Esophagus muscularis mucosa (tissue), 4 donors: ENCODE data around the gene GRIFIN. TPM values are rescaled to one million over a fixed set of nuclear protein-coding genes. Genes with fewer than 3 reads are reported as not detected.

Source experiments
- DNase-seq: peaks from one replicate; pipeline ENCODE4 v3.0.0-alpha.2; 2017; ENCODE audit errors: extremely low spot score
- H3K27ac ChIP-seq, 4 donors: fragments of 200-600 bp; sonication (generic); replicated peaks in 1 of 4; 1 replicate in 3 of 4; 2 replicates in 1 of 4; pipeline ENCODE4 v1.5.1; 2016 to 2019; ENCODE audit warnings: mild to moderate bottlenecking in 1 of 4
- H3K27me3 ChIP-seq, 4 donors: fragments of 200-600 bp; sonication (generic); one replicate each; pipeline versions ENCODE4 v1.5.1 to v1.6.0; 2016 to 2019
- H3K36me3 ChIP-seq, 4 donors: fragments of 200-600 bp; sonication (generic); one replicate each; pipeline ENCODE4 v1.5.1; 2016 to 2019
- H3K4me1 ChIP-seq, 4 donors: fragments of 200-600 bp; sonication (generic); one replicate each; pipeline ENCODE4 v1.5.1; 2016 to 2019
- H3K4me3 ChIP-seq, 4 donors: fragments of 200-600 bp; sonication (generic); 1 replicate in 2 of 4; 2 replicates in 2 of 4; pipeline ENCODE4 v1.5.1; 2016 to 2019; ENCODE audit warnings: mild to moderate bottlenecking in 4 of 4, moderate library complexity in 1 of 4
- H3K9me3 ChIP-seq, 4 donors: fragments of 200-600 bp; sonication (generic); 1 replicate in 3 of 4; 2 replicates in 1 of 4; pipeline ENCODE4 v1.5.1; 2016 to 2019
- EP300 ChIP-seq: sonication (generic); formaldehyde crosslinking; IDR thresholded peaks from one replicate; pipeline ENCODE4 v1.6.1; 2017; ENCODE audit warnings: antibody characterized with exemption
- POLR2A ChIP-seq: fragments of 450-650 bp; IDR thresholded peaks from one replicate; pipeline ENCODE4 v1.6.1; 2017; ENCODE audit warnings: antibody characterized with exemption, moderate library complexity, mild to moderate bottlenecking, low read depth
- POLR2AphosphoS5 ChIP-seq, 2 donors: sonication (generic); formaldehyde crosslinking; IDR thresholded peaks; one replicate each; pipeline ENCODE4 v1.6.1; 2017; ENCODE audit warnings: antibody characterized with exemption in 2 of 2
- WGBS: methylation state at CpG from one replicate; pipeline ENCODE4 v1.1.5; 2018; 5-methylcytosine and 5-hydroxymethylcytosine counted together
- intact Hi-C: fragments of 100-400 bp; cut with DNase I; formaldehyde crosslinking; loops from one replicate; pipeline ENCODE4 v1.15.1; 2023
- total RNA-seq, 4 donors: library from RNA; depleted of rRNA; stranded (reverse); fragments of >200 nt; gene quantifications; one replicate each; pipeline versions ENCODE4 v1.1.0 to v1.2.1, GENCODE V29; 2016
- TF ChIP-seq, protein P1 (sequence below), 3 experiments: fragments of 200-600 bp in 2 of 3; fragments of 450-650 bp in 1 of 3; sonication (generic) in 2 of 3; IDR thresholded peaks; one replicate each; pipeline ENCODE4 v1.5.1; 2017 to 2019; ENCODE audit warnings: antibody characterized with exemption in 3 of 3, mild to moderate bottlenecking in 2 of 3, moderate library complexity in 1 of 3

The GRIFIN gene
- total RNA-seq, 4 donors from 2014 or later: not detected

DNA sequence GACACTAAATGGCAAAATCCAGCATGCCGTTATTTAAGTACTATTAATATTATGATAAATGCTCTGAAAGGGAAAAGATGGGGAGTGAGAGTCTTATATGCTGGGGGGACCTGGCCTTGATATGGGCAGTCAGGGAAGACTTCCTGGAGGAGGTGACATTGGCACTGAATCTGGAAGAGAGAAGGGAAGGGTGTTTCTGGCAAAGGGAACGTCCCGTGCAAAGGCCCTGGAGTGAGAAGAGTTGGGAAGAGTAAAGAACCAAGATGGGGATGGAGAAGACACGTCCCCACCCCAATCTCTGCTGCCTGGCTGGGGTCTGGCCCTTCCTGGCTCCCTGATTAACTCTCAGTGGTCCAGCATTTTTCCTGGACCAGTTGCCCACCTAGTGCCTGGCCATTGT lies 5.0 kb upstream of the GRIFIN start:
- DNase-seq: no peak
- Histone ChIP-seq H3K36me3 (no peaks in the 10 kb centered on the region), H3K4me1 (peaks cover 22 to 32% (median 26%) of the 10 kb centered on the region in 4 donors), H3K4me3 (no peak overlapping the region), H3K9me3 (peaks cover 0 to 13% (median 11%) of the 10 kb centered on the region in 4 donors), H3K27me3 (peaks cover 0 to 94% (median 14%) of the 10 kb centered on the region in 4 donors), H3K27ac (no peak overlapping the region)
- intact Hi-C loops: no loop called here
- TF ChIP-seq EP300: no peak
- TF ChIP-seq, protein P1, sequence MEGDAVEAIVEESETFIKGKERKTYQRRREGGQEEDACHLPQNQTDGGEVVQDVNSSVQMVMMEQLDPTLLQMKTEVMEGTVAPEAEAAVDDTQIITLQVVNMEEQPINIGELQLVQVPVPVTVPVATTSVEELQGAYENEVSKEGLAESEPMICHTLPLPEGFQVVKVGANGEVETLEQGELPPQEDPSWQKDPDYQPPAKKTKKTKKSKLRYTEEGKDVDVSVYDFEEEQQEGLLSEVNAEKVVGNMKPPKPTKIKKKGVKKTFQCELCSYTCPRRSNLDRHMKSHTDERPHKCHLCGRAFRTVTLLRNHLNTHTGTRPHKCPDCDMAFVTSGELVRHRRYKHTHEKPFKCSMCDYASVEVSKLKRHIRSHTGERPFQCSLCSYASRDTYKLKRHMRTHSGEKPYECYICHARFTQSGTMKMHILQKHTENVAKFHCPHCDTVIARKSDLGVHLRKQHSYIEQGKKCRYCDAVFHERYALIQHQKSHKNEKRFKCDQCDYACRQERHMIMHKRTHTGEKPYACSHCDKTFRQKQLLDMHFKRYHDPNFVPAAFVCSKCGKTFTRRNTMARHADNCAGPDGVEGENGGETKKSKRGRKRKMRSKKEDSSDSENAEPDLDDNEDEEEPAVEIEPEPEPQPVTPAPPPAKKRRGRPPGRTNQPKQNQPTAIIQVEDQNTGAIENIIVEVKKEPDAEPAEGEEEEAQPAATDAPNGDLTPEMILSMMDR (IDR thresholded peaks at IDR 0.05): no peak
- no peak for TF ChIP-seq POLR2AphosphoS5 (IDR thresholded peaks at IDR 0.05)
- TF ChIP-seq POLR2A: no peak
- WGBS: 84% methylated on average over 4 of the region's 4 CpGs

DNA sequence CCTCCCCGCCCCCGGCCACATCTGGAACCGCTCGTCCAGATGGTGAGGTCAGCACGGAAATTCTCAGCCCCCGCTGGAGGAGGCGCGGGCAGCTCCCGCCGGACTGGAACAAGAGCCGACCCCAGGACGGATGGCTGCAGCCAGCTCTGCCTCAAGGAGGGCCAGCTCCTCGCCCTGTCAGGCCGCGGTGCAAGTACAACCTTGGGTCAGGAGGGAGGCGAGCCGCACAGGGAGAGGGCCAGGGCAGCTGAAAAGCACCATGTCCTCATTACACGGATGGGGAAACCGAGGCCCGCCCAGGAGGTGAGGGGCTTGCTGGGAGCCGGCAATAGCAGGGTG lies 3.8 kb upstream of the GRIFIN start:
- no peak overlapping the region for H3K27ac ChIP-seq
- WGBS: 46% methylated on average over 13 of the region's 21 CpGs
- H3K4me1 ChIP-seq: peaks cover 22 to 32% (median 26%) of the 10 kb centered on the region in 4 donors
- H3K27me3 ChIP-seq: peaks cover 0 to 94% (median 18%) of the 10 kb centered on the region in 4 donors
- intact Hi-C loops: no loop called here
- TF ChIP-seq, protein P1 (IDR thresholded peaks at IDR 0.05): no peak
- TF ChIP-seq EP300 (no peak), POLR2AphosphoS5 (IDR thresholded peaks at IDR 0.05) (no peak), POLR2A (no peak)
- peaks cover 0 to 13% (median 11%) of the 10 kb centered on the region in 4 donors for H3K9me3 ChIP-seq
- H3K36me3 ChIP-seq: no peaks in the 10 kb centered on the region
- H3K4me3 ChIP-seq: no peak overlapping the region
- DNase-seq: no peak

DNA sequence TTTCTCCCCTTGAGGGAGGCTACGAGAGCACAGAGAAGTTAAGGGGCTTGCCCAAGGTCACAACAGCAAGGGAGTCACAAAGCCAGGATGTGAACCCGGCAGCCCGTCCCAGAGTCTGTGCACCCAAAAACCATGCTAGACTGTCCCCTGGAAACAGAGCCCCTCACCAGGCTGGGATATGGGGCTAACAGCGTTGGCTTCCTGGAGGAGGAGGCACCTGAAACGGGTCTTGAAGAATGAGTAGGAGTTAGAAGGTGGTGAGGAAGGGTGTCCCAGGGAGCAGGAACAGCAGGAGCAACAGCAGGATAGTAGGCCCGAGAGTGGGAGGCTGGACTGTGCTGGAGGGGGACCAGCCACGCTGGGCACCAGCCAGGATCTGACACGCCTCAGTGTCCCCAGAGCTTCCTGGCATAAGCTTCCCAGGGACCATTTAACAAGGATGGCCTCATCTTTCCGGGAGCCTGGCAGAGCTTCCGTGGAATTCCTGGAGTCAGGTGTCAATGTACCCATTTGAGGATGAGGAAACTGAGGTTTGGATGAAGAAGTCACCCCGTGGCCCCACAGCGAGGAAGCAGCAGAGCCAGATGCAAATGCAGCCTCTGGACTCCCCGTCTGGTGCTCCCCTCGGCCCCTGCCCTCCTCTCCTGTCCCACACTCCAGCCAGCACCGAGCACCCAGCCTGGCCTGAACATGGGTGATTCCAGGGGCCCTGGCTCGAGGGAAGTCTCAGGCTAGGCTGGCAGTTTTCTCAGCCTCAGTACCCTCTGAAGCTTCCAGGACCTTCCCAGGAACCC lies 3.3 kb upstream of the GRIFIN start:
- DNase-seq: no peak
- Histone ChIP-seq H3K27me3 (peaks cover 0 to 95% (median 18%) of the 10 kb centered on the region in 4 donors), H3K36me3 (no peaks in the 10 kb centered on the region), H3K4me1 (peaks cover 22 to 32% (median 26%) of the 10 kb centered on the region in 4 donors), H3K27ac (no peak overlapping the region), H3K9me3 (peaks cover 0 to 13% (median 11%) of the 10 kb centered on the region in 4 donors), H3K4me3 (no peak overlapping the region)
- 78% methylated on average over 15 of the region's 16 CpGs for WGBS
- no peak for TF ChIP-seq EP300
- TF ChIP-seq POLR2AphosphoS5 (IDR thresholded peaks at IDR 0.05): no peak
- no peak for TF ChIP-seq POLR2A
- TF ChIP-seq, protein P1 (IDR thresholded peaks at IDR 0.05): no peak
- intact Hi-C loops: no loop called here

DNA sequence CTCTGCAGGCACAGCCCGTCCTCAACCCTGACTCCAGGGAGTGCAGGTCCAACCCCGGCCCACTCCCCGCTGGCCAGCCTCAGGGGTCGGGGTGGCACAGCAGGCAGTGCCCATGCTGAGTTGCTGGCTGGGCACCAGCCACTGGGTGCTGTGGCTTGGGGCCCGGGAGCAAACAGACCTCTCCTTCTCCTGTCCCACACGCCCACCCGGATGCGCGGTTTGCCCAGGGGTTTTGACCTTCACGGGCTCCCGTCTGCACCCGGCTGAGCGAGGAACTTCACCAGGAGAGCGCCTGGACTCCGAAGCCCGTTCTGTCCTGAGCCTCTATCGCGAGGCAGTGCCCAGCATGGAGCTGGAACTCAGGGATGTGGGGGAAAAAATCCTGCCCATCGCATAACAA lies 2.6 kb upstream of the GRIFIN start:
- no peak for DNase-seq
- 88% methylated on average over 13 of the region's 19 CpGs for WGBS
- no peak for TF ChIP-seq POLR2A
- TF ChIP-seq POLR2AphosphoS5 (IDR thresholded peaks at IDR 0.05): no peak
- TF ChIP-seq, protein P1 (IDR thresholded peaks at IDR 0.05): no peak
- no peak for TF ChIP-seq EP300

More for the DNA sequence above, 2.6 kb upstream of the GRIFIN start:
- intact Hi-C loops: no loop called here
- peak overlapping the region in 1 of 4 donors; percentile 15 for H3K4me3 ChIP-seq
- H3K27me3 ChIP-seq: peaks cover 0 to 91% (median 18%) of the 10 kb centered on the region in 4 donors
- H3K27ac ChIP-seq: no peak overlapping the region
- peaks cover 22 to 32% (median 26%) of the 10 kb centered on the region in 4 donors for H3K4me1 ChIP-seq
- peaks cover 0 to 13% (median 11%) of the 10 kb centered on the region in 4 donors for H3K9me3 ChIP-seq
- H3K36me3 ChIP-seq: no peaks in the 10 kb centered on the region
